ENCODE data around the gene PARP9.

DNA sequence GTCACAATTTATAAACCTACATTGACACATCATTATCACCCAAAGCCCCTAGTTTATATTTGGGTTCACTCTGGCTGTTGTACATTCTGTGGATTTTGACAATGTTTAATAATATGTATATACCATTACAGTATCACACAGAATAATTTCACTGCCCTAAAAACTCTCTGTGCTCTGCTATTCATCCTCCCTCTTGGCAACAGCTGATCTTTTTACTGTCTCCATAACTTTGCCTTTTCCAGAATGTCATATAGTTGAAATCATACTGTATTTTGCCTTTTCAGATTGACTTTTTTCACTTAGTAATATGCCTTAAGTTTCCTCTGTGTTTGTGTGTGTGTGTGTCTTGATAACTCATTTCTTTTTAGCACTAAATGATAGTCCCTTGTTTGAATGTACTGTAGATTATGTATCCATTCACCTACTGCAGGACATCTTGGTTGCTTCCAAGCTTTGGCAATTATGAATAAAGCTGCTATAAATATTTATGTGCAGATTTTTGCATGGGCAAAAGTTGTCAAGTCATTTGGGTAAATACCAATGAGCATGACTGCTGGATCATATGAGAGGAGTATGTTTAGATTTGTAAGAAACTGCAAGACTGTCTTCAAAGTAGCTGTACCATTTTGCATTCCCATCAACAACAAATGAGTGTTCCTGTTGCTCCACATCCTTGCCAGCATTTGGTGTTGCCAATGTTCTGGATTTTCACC is 22.8 kb upstream of the PARP9 start:
- TF ChIP-seq, protein P1, sequence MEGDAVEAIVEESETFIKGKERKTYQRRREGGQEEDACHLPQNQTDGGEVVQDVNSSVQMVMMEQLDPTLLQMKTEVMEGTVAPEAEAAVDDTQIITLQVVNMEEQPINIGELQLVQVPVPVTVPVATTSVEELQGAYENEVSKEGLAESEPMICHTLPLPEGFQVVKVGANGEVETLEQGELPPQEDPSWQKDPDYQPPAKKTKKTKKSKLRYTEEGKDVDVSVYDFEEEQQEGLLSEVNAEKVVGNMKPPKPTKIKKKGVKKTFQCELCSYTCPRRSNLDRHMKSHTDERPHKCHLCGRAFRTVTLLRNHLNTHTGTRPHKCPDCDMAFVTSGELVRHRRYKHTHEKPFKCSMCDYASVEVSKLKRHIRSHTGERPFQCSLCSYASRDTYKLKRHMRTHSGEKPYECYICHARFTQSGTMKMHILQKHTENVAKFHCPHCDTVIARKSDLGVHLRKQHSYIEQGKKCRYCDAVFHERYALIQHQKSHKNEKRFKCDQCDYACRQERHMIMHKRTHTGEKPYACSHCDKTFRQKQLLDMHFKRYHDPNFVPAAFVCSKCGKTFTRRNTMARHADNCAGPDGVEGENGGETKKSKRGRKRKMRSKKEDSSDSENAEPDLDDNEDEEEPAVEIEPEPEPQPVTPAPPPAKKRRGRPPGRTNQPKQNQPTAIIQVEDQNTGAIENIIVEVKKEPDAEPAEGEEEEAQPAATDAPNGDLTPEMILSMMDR (IDR thresholded peaks at IDR 0.05; ENCODE audit: low read depth, low read length) = no peak
- TF ChIP-seq EZH2phosphoT487 (IDR thresholded peaks at IDR 0.05; ENCODE audit: low read depth) = no peak

Data from OCI-LY3 (cell line).